ENCODE measurements around the gene LIPC. TPM values are rescaled to one million over a fixed set of nuclear protein-coding genes. Genes with fewer than 3 reads are reported as not detected.
A peak's percentile ranks its signal among the peaks of the same experiment; 100 is the strongest.

The LIPC gene
- polyA plus RNA-seq, 3 donors = 0.37 TPM; not detected in 2

- H3K27ac ChIP-seq (ENCODE audit: low read depth in 1 of 2, low read length in 2 of 2) = no peak overlapping the region
- WGBS (ENCODE audit: insufficient coverage) = no CpG with 5 or more reads among the region's 3 CpGs
- H3K4me3 ChIP-seq (replicated peaks in 1 of 3; ENCODE audit: low read depth in 2 of 3, low read length in 3 of 3) = no peak overlapping the region
- H4K20me1 ChIP-seq (ENCODE audit: insufficient read depth, low read length) = no peaks in the 10 kb centered on the region
- no peaks in the 10 kb centered on the region for H3K9me3 ChIP-seq (replicated peaks in 1 of 2; ENCODE audit: control insufficient read depth in 1 of 2, insufficient read depth in 1 of 2, low read length in 2 of 2)
- H3K36me3 ChIP-seq (replicated peaks in 1 of 2; ENCODE audit: control insufficient read depth in 1 of 2, insufficient read depth in 2 of 2, low read length in 2 of 2) = no peaks in the 10 kb centered on the region
- Mint-ChIP-seq H3K9me3 (peaks cover 0 to 2% (median 0%) of the 10 kb centered on the region in 7 donors), H3K27me3 (ENCODE audit: low read depth in 3 of 3) (peaks cover 0 to 3% (median 2%) of the 10 kb centered on the region in 3 donors), H3K36me3 (no peaks in the 10 kb centered on the region), H3K4me3 (no peak overlapping the region), H3K27ac (no peak overlapping the region), H3K4me1 (peaks cover 36% of the 10 kb centered on the region)
- H3K9ac ChIP-seq (ENCODE audit: insufficient read depth, low read length, poor library complexity, severe bottlenecking) = no peak overlapping the region
- DNase-seq = peak in 2 of 3 donors; percentile 27 to 72
- H3K27me3 ChIP-seq (ENCODE audit: control insufficient read depth in 2 of 2, insufficient read depth in 2 of 2, low read length in 2 of 2) = no peaks in the 10 kb centered on the region
- intact Hi-C loops (cut with micrococcal nuclease) = loop anchor here in 1 of 2 donors (5.0 kb wide), 1 partner anchor 64 kb away; no protein-coding TSS in a partner anchor
- TF ChIP-seq, protein P1, sequence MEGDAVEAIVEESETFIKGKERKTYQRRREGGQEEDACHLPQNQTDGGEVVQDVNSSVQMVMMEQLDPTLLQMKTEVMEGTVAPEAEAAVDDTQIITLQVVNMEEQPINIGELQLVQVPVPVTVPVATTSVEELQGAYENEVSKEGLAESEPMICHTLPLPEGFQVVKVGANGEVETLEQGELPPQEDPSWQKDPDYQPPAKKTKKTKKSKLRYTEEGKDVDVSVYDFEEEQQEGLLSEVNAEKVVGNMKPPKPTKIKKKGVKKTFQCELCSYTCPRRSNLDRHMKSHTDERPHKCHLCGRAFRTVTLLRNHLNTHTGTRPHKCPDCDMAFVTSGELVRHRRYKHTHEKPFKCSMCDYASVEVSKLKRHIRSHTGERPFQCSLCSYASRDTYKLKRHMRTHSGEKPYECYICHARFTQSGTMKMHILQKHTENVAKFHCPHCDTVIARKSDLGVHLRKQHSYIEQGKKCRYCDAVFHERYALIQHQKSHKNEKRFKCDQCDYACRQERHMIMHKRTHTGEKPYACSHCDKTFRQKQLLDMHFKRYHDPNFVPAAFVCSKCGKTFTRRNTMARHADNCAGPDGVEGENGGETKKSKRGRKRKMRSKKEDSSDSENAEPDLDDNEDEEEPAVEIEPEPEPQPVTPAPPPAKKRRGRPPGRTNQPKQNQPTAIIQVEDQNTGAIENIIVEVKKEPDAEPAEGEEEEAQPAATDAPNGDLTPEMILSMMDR (IDR thresholded peaks at IDR 0.05) = no peak
- no peak overlapping the region for H3K4me2 ChIP-seq (replicated peaks; ENCODE audit: extremely low read depth, low read length, poor library complexity, severe bottlenecking)
- peaks cover 23 to 32% of the 10 kb centered on the region in 2 donors for H3K4me1 ChIP-seq (ENCODE audit: control insufficient read depth in 1 of 2, insufficient read depth in 2 of 2, low read length in 2 of 2)
- no peak overlapping the region for H2AFZ ChIP-seq (ENCODE audit: insufficient read depth, low read depth, low read length, poor library complexity, severe bottlenecking)
- H3K79me2 ChIP-seq (ENCODE audit: insufficient read depth, low read length) = no peaks in the 10 kb centered on the region
Measured at GRCh38 chr15:58458076-58458475, 26.3 kb downstream of the LIPC start.

GRCh38 chr15:58459045-58459444 is 27.3 kb downstream of the LIPC start:
- peak overlapping the region in 3 of 7 donors; percentile 7 to 52 (median 9) for H3K27ac Mint-ChIP-seq
- Histone ChIP-seq H3K9ac (ENCODE audit: insufficient read depth, low read length, poor library complexity, severe bottlenecking) (no peak overlapping the region), H3K4me2 (replicated peaks; ENCODE audit: extremely low read depth, low read length, poor library complexity, severe bottlenecking) (peak overlapping the region; percentile 32), H4K20me1 (ENCODE audit: insufficient read depth, low read length) (no peaks in the 10 kb centered on the region), H2AFZ (ENCODE audit: insufficient read depth, low read depth, low read length, poor library complexity, severe bottlenecking) (peak overlapping the region; percentile 29), H3K4me1 (ENCODE audit: control insufficient read depth in 1 of 2, insufficient read depth in 2 of 2, low read length in 2 of 2) (peaks cover 23 to 32% of the 10 kb centered on the region in 2 donors), H3K36me3 (replicated peaks in 1 of 2; ENCODE audit: control insufficient read depth in 1 of 2, insufficient read depth in 2 of 2, low read length in 2 of 2) (no peaks in the 10 kb centered on the region), H3K4me3 (replicated peaks in 1 of 3; ENCODE audit: low read depth in 2 of 3, low read length in 3 of 3) (no peak overlapping the region), H3K27me3 (ENCODE audit: control insufficient read depth in 2 of 2, insufficient read depth in 2 of 2, low read length in 2 of 2) (no peaks in the 10 kb centered on the region), H3K27ac (ENCODE audit: low read depth in 1 of 2, low read length in 2 of 2) (no peak overlapping the region), H3K9me3 (replicated peaks in 1 of 2; ENCODE audit: control insufficient read depth in 1 of 2, insufficient read depth in 1 of 2, low read length in 2 of 2) (no peaks in the 10 kb centered on the region), H3K79me2 (ENCODE audit: insufficient read depth, low read length) (no peaks in the 10 kb centered on the region)
- H3K4me1 Mint-ChIP-seq = peaks cover 36% of the 10 kb centered on the region
- peaks cover 0 to 6% (median 2%) of the 10 kb centered on the region in 3 donors for H3K27me3 Mint-ChIP-seq (ENCODE audit: low read depth in 3 of 3)
- peak overlapping the region in 1 of 2 donors; percentile 56 for H3K4me3 Mint-ChIP-seq
- intact Hi-C loops (cut with micrococcal nuclease) = loop anchor here in 1 of 2 donors (5.0 kb wide), 1 partner anchor 63 kb away; no protein-coding TSS in a partner anchor
- TF ChIP-seq, protein P1 (IDR thresholded peaks at IDR 0.05) = no peak
- H3K36me3 Mint-ChIP-seq = no peaks in the 10 kb centered on the region
- no peaks in the 10 kb centered on the region for H3K9me3 Mint-ChIP-seq
- DNase-seq = peak in 2 of 3 donors; percentile 28 to 85
- no CpG with 5 or more reads among the region's 2 CpGs for WGBS (ENCODE audit: insufficient coverage)

Measured in CD14-positive monocyte (primary cell).